ENCODE data around the gene WDR27.

DNA sequence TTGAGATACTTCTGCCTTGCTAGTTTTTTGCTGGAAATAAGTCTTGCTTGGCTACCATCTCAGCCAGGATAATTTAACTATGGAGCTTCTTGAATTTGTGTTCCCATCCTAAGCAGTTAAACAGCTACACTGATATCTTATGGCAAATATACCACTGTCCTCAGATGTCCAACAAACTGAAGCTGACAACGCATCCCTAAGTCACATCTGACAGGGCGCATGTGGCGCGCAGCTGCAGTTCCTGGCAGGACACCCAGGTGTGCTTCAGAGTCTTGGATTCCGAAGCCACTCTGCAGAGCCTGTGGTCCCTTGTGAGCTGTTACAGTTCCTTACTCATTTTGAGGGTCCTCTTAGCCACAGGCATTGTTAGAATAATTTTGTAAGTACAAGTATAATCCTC, 127.9 kb downstream of the WDR27 start:
- TF ChIP-seq POLR2A (IDR thresholded peaks at IDR 0.05) (no peak), CTCF (IDR thresholded peaks at IDR 0.05) (no peak), POLR2AphosphoS5 (IDR thresholded peaks at IDR 0.05) (no peak)

Data from prostate gland (tissue), 2 donors.